Endothelial cell of umbilical vein (primary cell): ENCODE measurements around the gene VIPR2. TPM values are rescaled to one million over a fixed set of nuclear protein-coding genes. Genes with fewer than 3 reads are reported as not detected.

Experiments used
- BruUV-seq: library from RNA; stranded (reverse); fragments of 400-500 nt; replicated peaks from 2 replicates; lab custom pipeline; 2021; lab: Mats Ljungman, UMichigan
- CTCF ChIA-PET: fragments of 300-600, 350-600 bp; sonication (Branson Sonifier 250); formaldehyde crosslinking; loops from one replicate; lab custom pipeline; 2021; ENCODE audit warnings: antibody characterized with exemption, inconsistent platforms; lab: Charles Lee
- POLR2A ChIA-PET: fragments of 300-600, 350-600 bp; sonication (Branson Sonifier 250); formaldehyde crosslinking; loops from one replicate; lab custom pipeline; 2021; ENCODE audit warnings: antibody characterized with exemption, inconsistent platforms; lab: Charles Lee
- DNase-seq: peaks from one replicate; pipeline ENCODE4 v3.0.0-alpha.2; 2011; ENCODE audit warnings: low read depth, low spot score
- FAIRE-seq: peaks from 2 replicates; lab custom pipeline; 2011; peaks lifted over from hg19 to GRCh38; lab: Jason Lieb, UNC
- H2AFZ ChIP-seq: 2 replicates; pipeline ENCODE4 v1.6.0; 2012; ENCODE audit warnings: low read depth, low read length, control low read depth, inconsistent platforms
- H3K27ac ChIP-seq: 2 replicates; pipeline ENCODE4 v1.5.1; 2011; ENCODE audit warnings: low read depth, mild to moderate bottlenecking, control low read depth, low read length, moderate library complexity; ENCODE audit not compliant: insufficient read depth
- H3K27me3 ChIP-seq, 2 experiments: 2 replicates each; pipeline versions ENCODE4 v1.6.0 to v1.6.1; 2011; ENCODE audit warnings: low read length in 2 of 2, mixed read lengths in 1 of 2; ENCODE audit not compliant: control insufficient read depth in 2 of 2, insufficient read depth in 2 of 2
- H3K36me3 ChIP-seq, 2 experiments: 2 replicates in 1 of 2; 3 replicates in 1 of 2; pipeline ENCODE4 v1.5.1; 2011; ENCODE audit warnings: low read length in 2 of 2, mild to moderate bottlenecking in 1 of 2, moderate library complexity in 1 of 2; ENCODE audit not compliant: control insufficient read depth in 2 of 2, insufficient read depth in 2 of 2; ENCODE audit errors: extremely low read depth in 1 of 2
- H3K4me1 ChIP-seq: 3 replicates; pipeline ENCODE4 v1.5.1; 2011; ENCODE audit warnings: mild to moderate bottlenecking, low read length; ENCODE audit not compliant: control insufficient read depth, insufficient read depth; ENCODE audit errors: extremely low read depth
- H3K4me2 ChIP-seq: 2 replicates; pipeline ENCODE4 v1.6.1; 2011; ENCODE audit warnings: low read length, control low read depth, mixed read lengths; ENCODE audit not compliant: insufficient read depth
- H3K4me3 ChIP-seq, 3 experiments: fragments of 200-600 bp in 1 of 3; sonication (generic), shearing (Covaris generic) in 1 of 3; replicated peaks in 1 of 3; 2 replicates each; pipeline ENCODE4 v1.5.1; 2011 to 2016; ENCODE audit warnings: control low read depth in 3 of 3, low read length in 3 of 3, mild to moderate bottlenecking in 2 of 3, inconsistent platforms in 1 of 3, low read depth in 1 of 3, moderate library complexity in 1 of 3; ENCODE audit not compliant: insufficient read depth in 1 of 3
- H3K79me2 ChIP-seq: 2 replicates; pipeline ENCODE4 v1.6.0; 2012; ENCODE audit warnings: low read length, inconsistent platforms; ENCODE audit not compliant: control insufficient read depth, insufficient read depth
- H3K9ac ChIP-seq: replicated peaks from 2 replicates; pipeline ENCODE3; 2011; ENCODE audit warnings: low read length, control low read depth; ENCODE audit not compliant: insufficient read depth; ENCODE audit errors: extremely low read depth
- H3K9me1 ChIP-seq: replicated peaks from 3 replicates; pipeline ENCODE4 v1.6.0; 2011; ENCODE audit warnings: mild to moderate bottlenecking, low read length; ENCODE audit not compliant: control insufficient read depth, insufficient read depth; ENCODE audit errors: extremely low read depth
- H3K9me3 ChIP-seq: replicated peaks from 2 replicates; pipeline ENCODE4 v1.5.1; 2012; ENCODE audit warnings: low read length, inconsistent platforms; ENCODE audit not compliant: control insufficient read depth, insufficient read depth
- H4K20me1 ChIP-seq: replicated peaks from 2 replicates; pipeline ENCODE3; 2011; ENCODE audit warnings: mild to moderate bottlenecking, low read length; ENCODE audit not compliant: control insufficient read depth, insufficient read depth; ENCODE audit errors: extremely low read depth
- EZH2 ChIP-seq: IDR thresholded peaks from 2 replicates; pipeline ENCODE4 v1.6.1; 2012; ENCODE audit warnings: borderline replicate concordance, low read depth, mild to moderate bottlenecking, moderate library complexity, low read length, inconsistent platforms; ENCODE audit not compliant: severe bottlenecking
- FOS ChIP-seq: IDR thresholded peaks from 2 replicates; pipeline ENCODE4 v1.6.1; 2011; ENCODE audit warnings: mild to moderate bottlenecking, low read length, moderate library complexity, borderline replicate concordance; ENCODE audit not compliant: insufficient read depth
- GATA2 ChIP-seq: IDR thresholded peaks from 2 replicates; pipeline ENCODE4 v1.7.0; 2011; ENCODE audit warnings: low read depth, mild to moderate bottlenecking, moderate library complexity, mixed read lengths, low read length; ENCODE audit not compliant: insufficient read length, insufficient read depth
- JUN ChIP-seq: IDR thresholded peaks from 2 replicates; pipeline ENCODE4 v1.6.1; 2011; ENCODE audit warnings: borderline replicate concordance, low read depth; ENCODE audit not compliant: insufficient read length, insufficient read depth
- MYC ChIP-seq: IDR thresholded peaks from one replicate; pipeline ENCODE4 v1.6.1; 2011; ENCODE audit warnings: mild to moderate bottlenecking, low read depth, low read length
- POLR2A ChIP-seq: IDR thresholded peaks from 2 replicates; pipeline ENCODE4 v1.6.1; 2012; ENCODE audit warnings: low read depth, mild to moderate bottlenecking, control low read depth, low read length
- POLR2AphosphoS5 ChIP-seq: IDR thresholded peaks from 2 replicates; pipeline ENCODE4 v1.6.1; 2012; ENCODE audit warnings: low read depth, mild to moderate bottlenecking, control low read depth, low read length, moderate library complexity; ENCODE audit not compliant: insufficient read depth
- dilution Hi-C: fragments of 300-500 bp; cut with MboI; formaldehyde crosslinking; loops from one replicate; pipeline ENCODE4 v1.15.0; 2019; ENCODE audit warnings: low sequenced_read_pairs; ENCODE audit not compliant: extremely low pct_ligation_motif_present
- intact Hi-C: fragments of 100-400 bp; cut with micrococcal nuclease; formaldehyde crosslinking; loops from one replicate; pipeline ENCODE4 v1.10.0; 2022
- polyA plus RNA-seq, 4 experiments: library from polyadenylated mRNA; depleted of rRNA in 3 of 4; stranded (reverse) in 3 of 4; unstranded in 1 of 4; fragments of >200 nt; gene quantifications; 2 replicates each; pipeline versions ENCODE4 v1.2.1 to v1.2.3, GENCODE V29; 2011 to 2012; ENCODE audit warnings: missing spikeins in 1 of 4
- total RNA-seq: library from RNA; stranded (reverse); gene quantifications from 2 replicates; pipeline ENCODE4 v1.2.3, GENCODE V29; 2021
- TF ChIP-seq, protein P1 (sequence below), 2 donors: IDR thresholded peaks; 1 replicate in 1 of 2; 2 replicates in 1 of 2; pipeline ENCODE4 v1.5.1; 2011; ENCODE audit warnings: low read length in 2 of 2, mild to moderate bottlenecking in 2 of 2, moderate library complexity in 2 of 2, control low read depth in 1 of 2, inconsistent platforms in 1 of 2, low read depth in 1 of 2; ENCODE audit not compliant: insufficient read depth in 1 of 2; ENCODE audit errors: extremely low read depth in 1 of 2
- TF ChIP-seq, protein P2 (sequence below): IDR thresholded peaks from 2 replicates; pipeline ENCODE4 v1.6.1; 2011; ENCODE audit not compliant: insufficient read depth, insufficient read length

The VIPR2 gene
- total and polyA plus RNA-seq, 2 donors (not counting 3 experiments of a cell fraction or from before 2014, with no cell fraction given) = not detected

DNA sequence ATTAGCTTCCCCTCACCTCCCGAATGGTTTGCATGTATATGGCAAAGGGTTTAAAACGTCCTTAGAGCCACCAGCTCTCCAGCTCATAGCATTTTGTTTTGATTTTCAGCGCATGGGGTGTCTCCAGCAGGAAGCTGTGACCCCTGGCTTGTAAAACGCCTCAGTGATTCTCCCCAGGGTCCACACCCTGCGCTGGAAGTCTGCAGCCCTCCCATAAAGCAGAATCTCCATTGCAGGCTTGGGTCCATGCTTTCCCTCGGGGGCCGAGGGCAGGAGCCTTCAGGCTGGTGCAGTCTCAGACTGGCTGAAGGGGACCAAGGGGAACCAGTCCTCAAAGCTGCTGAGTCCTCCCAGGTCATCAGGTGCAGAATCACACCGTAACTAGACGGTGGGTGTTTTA is 109.7 kb downstream of the VIPR2 start:
- H3K9me1 ChIP-seq = no peaks in the 10 kb centered on the region
- H3K4me2 ChIP-seq = no peak overlapping the region
- no peaks in the 10 kb centered on the region for H3K36me3 ChIP-seq
- dilution Hi-C loops = no loop called here
- H3K79me2 ChIP-seq = no peaks in the 10 kb centered on the region
- H3K27ac ChIP-seq = no peak overlapping the region
- FAIRE-seq (no peak), DNase-seq (no peak)
- no peak overlapping the region for H2AFZ ChIP-seq
- peaks cover 3% of the 10 kb centered on the region for H3K4me1 ChIP-seq
- no peaks in the 10 kb centered on the region for H3K27me3 ChIP-seq
- BruUV-seq = no TSS peak
- ChIA-PET POLR2A (no interaction called here), CTCF (no interaction called here)
- H3K4me3 ChIP-seq = no peak overlapping the region
- H3K9ac ChIP-seq = no peak overlapping the region
- H4K20me1 ChIP-seq = no peaks in the 10 kb centered on the region
- intact Hi-C loops = no loop called here
- H3K9me3 ChIP-seq = no peaks in the 10 kb centered on the region
- no peak for TF ChIP-seq MYC
- TF ChIP-seq POLR2A = no peak
- TF ChIP-seq, protein P1, sequence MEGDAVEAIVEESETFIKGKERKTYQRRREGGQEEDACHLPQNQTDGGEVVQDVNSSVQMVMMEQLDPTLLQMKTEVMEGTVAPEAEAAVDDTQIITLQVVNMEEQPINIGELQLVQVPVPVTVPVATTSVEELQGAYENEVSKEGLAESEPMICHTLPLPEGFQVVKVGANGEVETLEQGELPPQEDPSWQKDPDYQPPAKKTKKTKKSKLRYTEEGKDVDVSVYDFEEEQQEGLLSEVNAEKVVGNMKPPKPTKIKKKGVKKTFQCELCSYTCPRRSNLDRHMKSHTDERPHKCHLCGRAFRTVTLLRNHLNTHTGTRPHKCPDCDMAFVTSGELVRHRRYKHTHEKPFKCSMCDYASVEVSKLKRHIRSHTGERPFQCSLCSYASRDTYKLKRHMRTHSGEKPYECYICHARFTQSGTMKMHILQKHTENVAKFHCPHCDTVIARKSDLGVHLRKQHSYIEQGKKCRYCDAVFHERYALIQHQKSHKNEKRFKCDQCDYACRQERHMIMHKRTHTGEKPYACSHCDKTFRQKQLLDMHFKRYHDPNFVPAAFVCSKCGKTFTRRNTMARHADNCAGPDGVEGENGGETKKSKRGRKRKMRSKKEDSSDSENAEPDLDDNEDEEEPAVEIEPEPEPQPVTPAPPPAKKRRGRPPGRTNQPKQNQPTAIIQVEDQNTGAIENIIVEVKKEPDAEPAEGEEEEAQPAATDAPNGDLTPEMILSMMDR (IDR thresholded peaks at IDR 0.05; ENCODE audit: extremely low read depth in 1 of 2, insufficient read depth in 1 of 2, low read depth in 1 of 2, low read length in 2 of 2) = no peak
- TF ChIP-seq, protein P2, sequence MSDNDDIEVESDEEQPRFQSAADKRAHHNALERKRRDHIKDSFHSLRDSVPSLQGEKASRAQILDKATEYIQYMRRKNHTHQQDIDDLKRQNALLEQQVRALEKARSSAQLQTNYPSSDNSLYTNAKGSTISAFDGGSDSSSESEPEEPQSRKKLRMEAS = no peak
- TF ChIP-seq JUN = no peak
- no peak for TF ChIP-seq FOS
- no peak for TF ChIP-seq GATA2
- TF ChIP-seq EZH2 = no peak
- no peak for TF ChIP-seq POLR2AphosphoS5
